Fibroblast of lung (primary cell): ENCODE results near the gene SPEF2. TPM values are rescaled to one million over a fixed set of nuclear protein-coding genes. Genes with fewer than 3 reads are reported as not detected.

Source experiments
- DNase-seq, 2 donors: peaks; one replicate each; pipeline versions ENCODE4 v3.0.0 to v3.0.0-alpha.2; 2010; ENCODE audit warnings: low read depth in 2 of 2
- H2AFZ ChIP-seq: 2 replicates; pipeline ENCODE4 v1.5.1; 2012; ENCODE audit warnings: low read length, control low read depth, inconsistent platforms
- H3K27ac ChIP-seq: 2 replicates; pipeline ENCODE4 v1.5.1; 2011; ENCODE audit warnings: low read length, control low read depth; ENCODE audit not compliant: insufficient read depth
- H3K27me3 ChIP-seq: 2 replicates; pipeline ENCODE4 v1.5.1; 2011; ENCODE audit warnings: mild to moderate bottlenecking, low read length; ENCODE audit not compliant: control insufficient read depth, insufficient read depth
- H3K36me3 ChIP-seq: 2 replicates; pipeline ENCODE4 v1.5.1; 2011; ENCODE audit warnings: low read length; ENCODE audit not compliant: control insufficient read depth, insufficient read depth
- H3K4me1 ChIP-seq: 2 replicates; pipeline ENCODE4 v1.5.1; 2011; ENCODE audit warnings: low read length; ENCODE audit not compliant: control insufficient read depth, insufficient read depth; ENCODE audit errors: extremely low read depth
- H3K4me2 ChIP-seq: 2 replicates; pipeline ENCODE4 v1.5.1; 2011; ENCODE audit warnings: low read length, control low read depth; ENCODE audit not compliant: insufficient read depth; ENCODE audit errors: extremely low read depth
- H3K4me3 ChIP-seq, 4 experiments: fragments of 200-600 bp in 1 of 4; sonication (generic) in 1 of 4; replicated peaks in 1 of 4; 2 replicates each; pipeline ENCODE4 v1.5.1; 2011 to 2016; ENCODE audit warnings: low read length in 4 of 4, low read depth in 3 of 4, mild to moderate bottlenecking in 3 of 4, control low read depth in 2 of 4, inconsistent platforms in 1 of 4, mixed read lengths in 1 of 4; ENCODE audit not compliant: insufficient read depth in 1 of 4; ENCODE audit errors: control extremely low read depth in 1 of 4
- H3K79me2 ChIP-seq: 2 replicates; pipeline ENCODE4 v1.5.1; 2012; ENCODE audit warnings: mild to moderate bottlenecking, low read length, inconsistent platforms; ENCODE audit not compliant: control insufficient read depth, insufficient read depth
- H3K9ac ChIP-seq: 2 replicates; pipeline ENCODE4 v1.5.1; 2011; ENCODE audit warnings: mild to moderate bottlenecking, low read length, control low read depth; ENCODE audit not compliant: insufficient read depth
- H3K9me3 ChIP-seq: 2 replicates; pipeline ENCODE4 v1.5.1; 2012; ENCODE audit warnings: low read depth, low read length; ENCODE audit not compliant: control insufficient read depth, insufficient read depth
- H4K20me1 ChIP-seq: 2 replicates; pipeline ENCODE4 v1.5.1; 2011; ENCODE audit warnings: low read length; ENCODE audit not compliant: control insufficient read depth, insufficient read depth; ENCODE audit errors: extremely low read depth
- EZH2 ChIP-seq: IDR thresholded peaks from 2 replicates; pipeline ENCODE4 v1.5.1; 2012; ENCODE audit warnings: low read length, control low read depth, mild to moderate bottlenecking; ENCODE audit errors: missing control alignments
- polyA plus RNA-seq, 2 donors: library from polyadenylated mRNA; depleted of rRNA in 1 of 2; stranded (reverse) in 1 of 2; unstranded in 1 of 2; fragments of >200 nt; gene quantifications; 2 replicates each; pipeline ENCODE4 v1.2.1, GENCODE V29; 2011 to 2012; ENCODE audit warnings: missing spikeins in 1 of 2
- total RNA-seq: library from RNA; depleted of rRNA; stranded (reverse); fragments of >200 nt; gene quantifications from 2 replicates; pipeline ENCODE4 v1.2.1, GENCODE V29; 2014
- TF ChIP-seq, protein P1 (sequence below), 2 donors: IDR thresholded peaks in 1 of 2; conservative IDR thresholded peaks in 1 of 2; 1 replicate in 1 of 2; 2 replicates in 1 of 2; pipeline ENCODE4 v1.5.1; 2011 to 2012; ENCODE audit warnings: low read length in 2 of 2, control low read depth in 1 of 2, inconsistent platforms in 1 of 2, low read depth in 1 of 2, mild to moderate bottlenecking in 1 of 2

The SPEF2 gene
- total and polyA plus RNA-seq, 2 donors (not counting 1 experiment from before 2014, with no cell fraction given), result 5.2 to 5.9 TPM

DNA sequence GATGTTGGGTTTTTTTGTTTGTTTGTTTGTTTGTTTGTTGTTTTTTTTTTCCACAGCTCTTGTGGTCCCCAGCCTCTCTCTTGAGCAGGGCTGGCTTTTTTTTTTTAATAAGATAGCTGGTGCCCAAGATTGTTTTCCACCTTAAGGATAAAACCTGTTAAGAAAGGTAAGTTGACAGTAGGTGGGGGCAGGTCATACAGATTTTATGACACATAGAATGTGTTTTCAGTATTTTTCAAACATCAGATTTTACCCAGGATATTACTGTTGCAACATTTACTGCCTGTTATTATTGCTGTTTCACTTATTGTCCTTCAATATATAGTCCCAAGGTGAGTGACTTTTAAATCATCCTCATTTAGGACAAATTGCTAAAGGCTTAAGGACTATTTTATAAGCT is 235.1 kb downstream of the SPEF2 start:
- no peaks in the 10 kb centered on the region for H3K36me3 ChIP-seq
- H4K20me1 ChIP-seq, result no peaks in the 10 kb centered on the region
- H3K79me2 ChIP-seq, result no peaks in the 10 kb centered on the region
- no peak overlapping the region for H3K9ac ChIP-seq
- TF ChIP-seq, protein P1, sequence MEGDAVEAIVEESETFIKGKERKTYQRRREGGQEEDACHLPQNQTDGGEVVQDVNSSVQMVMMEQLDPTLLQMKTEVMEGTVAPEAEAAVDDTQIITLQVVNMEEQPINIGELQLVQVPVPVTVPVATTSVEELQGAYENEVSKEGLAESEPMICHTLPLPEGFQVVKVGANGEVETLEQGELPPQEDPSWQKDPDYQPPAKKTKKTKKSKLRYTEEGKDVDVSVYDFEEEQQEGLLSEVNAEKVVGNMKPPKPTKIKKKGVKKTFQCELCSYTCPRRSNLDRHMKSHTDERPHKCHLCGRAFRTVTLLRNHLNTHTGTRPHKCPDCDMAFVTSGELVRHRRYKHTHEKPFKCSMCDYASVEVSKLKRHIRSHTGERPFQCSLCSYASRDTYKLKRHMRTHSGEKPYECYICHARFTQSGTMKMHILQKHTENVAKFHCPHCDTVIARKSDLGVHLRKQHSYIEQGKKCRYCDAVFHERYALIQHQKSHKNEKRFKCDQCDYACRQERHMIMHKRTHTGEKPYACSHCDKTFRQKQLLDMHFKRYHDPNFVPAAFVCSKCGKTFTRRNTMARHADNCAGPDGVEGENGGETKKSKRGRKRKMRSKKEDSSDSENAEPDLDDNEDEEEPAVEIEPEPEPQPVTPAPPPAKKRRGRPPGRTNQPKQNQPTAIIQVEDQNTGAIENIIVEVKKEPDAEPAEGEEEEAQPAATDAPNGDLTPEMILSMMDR (conservative IDR thresholded peaks at IDR 0.05 in 1 of 2, IDR thresholded peaks at IDR 0.05 in 1 of 2; ENCODE audit: low read depth in 1 of 2, low read length in 2 of 2), result no peak
- TF ChIP-seq EZH2, result no peak
- no peaks in the 10 kb centered on the region for H3K9me3 ChIP-seq
- no peak for DNase-seq
- peaks cover 10% of the 10 kb centered on the region for H3K4me1 ChIP-seq
- H3K4me3 ChIP-seq, result no peak overlapping the region
- H3K27me3 ChIP-seq, result no peaks in the 10 kb centered on the region
- H2AFZ ChIP-seq, result no peak overlapping the region
- no peak overlapping the region for H3K27ac ChIP-seq
- peak overlapping the region; percentile 15 for H3K4me2 ChIP-seq

DNA sequence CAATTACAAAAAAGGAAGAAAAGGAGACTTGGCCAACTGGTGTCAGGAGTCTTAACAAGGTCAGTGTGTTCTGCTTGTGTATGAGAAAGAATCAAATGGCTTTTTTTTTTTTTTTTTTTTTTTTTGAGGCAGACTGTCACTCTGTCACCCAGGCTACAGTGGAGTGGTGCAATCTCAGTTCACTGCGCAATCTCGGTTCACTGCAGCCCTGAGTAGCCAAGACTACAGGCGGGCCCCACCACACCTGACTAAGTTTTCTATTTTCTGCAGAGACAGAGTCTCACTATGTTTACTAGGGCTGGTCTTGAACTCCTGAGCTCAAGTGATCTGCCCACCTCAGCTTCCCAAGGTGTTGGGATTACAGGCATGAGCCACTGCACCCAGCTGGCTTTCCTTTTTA is 236.0 kb downstream of the SPEF2 start:
- DNase-seq, result peak in 1 of 2 donors; percentile 13
- Histone ChIP-seq H2AFZ (no peak overlapping the region), H3K36me3 (no peaks in the 10 kb centered on the region), H3K79me2 (peaks cover under 1% of the 10 kb centered on the region), H3K4me2 (no peak overlapping the region), H3K4me3 (no peak overlapping the region), H3K9ac (no peak overlapping the region), H3K27ac (no peak overlapping the region), H3K4me1 (peaks cover 10% of the 10 kb centered on the region), H4K20me1 (no peaks in the 10 kb centered on the region), H3K27me3 (no peaks in the 10 kb centered on the region), H3K9me3 (no peaks in the 10 kb centered on the region)
- TF ChIP-seq, protein P1 (conservative IDR thresholded peaks at IDR 0.05 in 1 of 2, IDR thresholded peaks at IDR 0.05 in 1 of 2; ENCODE audit: low read depth in 1 of 2, low read length in 2 of 2), result no peak
- no peak for TF ChIP-seq EZH2

DNA sequence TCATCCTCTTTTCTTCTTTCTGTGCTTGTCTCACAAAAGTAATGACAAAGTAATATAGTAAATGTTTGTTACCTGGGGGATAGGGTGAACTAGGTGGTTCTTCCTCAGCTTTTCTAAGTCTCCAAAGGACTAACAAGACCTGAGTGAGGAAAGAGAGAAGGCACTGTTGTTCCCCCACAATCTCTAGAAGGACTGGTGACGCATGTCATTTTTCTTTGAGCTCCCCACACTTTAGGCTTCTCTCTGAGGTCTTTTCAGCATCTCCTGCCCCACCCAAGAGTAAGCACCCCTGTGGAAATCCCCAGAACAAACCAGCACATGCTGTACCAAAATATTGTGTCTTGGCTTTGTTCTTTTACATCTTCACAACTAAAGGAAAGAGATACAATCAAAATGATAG is 236.6 kb downstream of the SPEF2 start:
- no peak overlapping the region for H2AFZ ChIP-seq
- no peak overlapping the region for H3K4me3 ChIP-seq
- H3K9ac ChIP-seq, result no peak overlapping the region
- no peak for DNase-seq
- H3K36me3 ChIP-seq, result no peaks in the 10 kb centered on the region
- H4K20me1 ChIP-seq, result no peaks in the 10 kb centered on the region
- no peaks in the 10 kb centered on the region for H3K9me3 ChIP-seq
- H3K4me1 ChIP-seq, result peaks cover 16% of the 10 kb centered on the region
- no peaks in the 10 kb centered on the region for H3K27me3 ChIP-seq
- H3K27ac ChIP-seq, result no peak overlapping the region
- no peak overlapping the region for H3K4me2 ChIP-seq
- peaks cover 7% of the 10 kb centered on the region for H3K79me2 ChIP-seq
- TF ChIP-seq, protein P1 (conservative IDR thresholded peaks at IDR 0.05 in 1 of 2, IDR thresholded peaks at IDR 0.05 in 1 of 2; ENCODE audit: low read depth in 1 of 2, low read length in 2 of 2), result no peak
- no peak for TF ChIP-seq EZH2
